ENCODE measurements around the gene PIK3R1. TPM values are rescaled to one million over a fixed set of nuclear protein-coding genes. Genes with fewer than 3 reads are reported as not detected.

PIK3R1 gene
- total RNA-seq, 1 donor from 2014 or later, result 15.5 TPM

DNA sequence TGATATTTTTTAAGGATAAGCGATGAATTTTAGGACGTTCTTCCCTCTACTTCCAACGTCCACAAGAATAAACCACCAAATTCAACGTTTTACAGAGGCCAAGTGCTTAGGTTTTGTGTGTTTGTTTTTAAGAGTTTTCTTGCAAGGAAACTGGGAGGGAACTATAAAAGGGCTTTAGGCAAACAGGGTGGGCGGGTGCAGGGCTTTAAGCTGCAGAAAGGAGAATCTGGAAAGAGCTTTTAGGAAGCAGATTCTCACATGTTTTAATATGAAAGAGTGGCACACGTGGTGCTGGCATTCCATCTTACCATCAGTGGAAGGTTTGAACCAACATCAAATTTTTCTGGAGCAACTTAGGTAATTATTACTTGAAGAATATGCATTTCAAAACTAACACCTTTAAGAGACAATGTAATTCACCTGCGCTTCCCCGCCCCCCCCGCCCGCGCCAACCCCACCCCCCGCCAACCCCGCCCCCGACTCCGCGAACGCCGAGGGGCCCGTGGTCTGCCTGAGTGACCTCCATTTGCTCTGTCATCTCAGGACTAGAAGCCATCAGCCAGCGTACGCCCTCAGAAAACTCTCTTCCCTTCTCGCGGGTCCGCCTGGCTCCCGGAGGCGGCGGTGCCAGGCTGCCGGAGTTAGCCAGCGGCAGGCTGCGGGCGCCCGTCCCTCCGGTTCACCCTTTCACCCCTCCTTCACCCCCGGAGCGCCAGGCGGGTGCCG is 911 bp upstream of the PIK3R1 start:
- TF ChIP-seq CTCF (IDR thresholded peaks at IDR 0.05; ENCODE audit: insufficient read depth, low read length, severe bottlenecking), result no peak
- FAIRE-seq, result no peak
- H3K36me3 ChIP-seq (ENCODE audit: control insufficient read depth, insufficient read depth, low read length), result no peaks in the 10 kb centered on the region

DNA sequence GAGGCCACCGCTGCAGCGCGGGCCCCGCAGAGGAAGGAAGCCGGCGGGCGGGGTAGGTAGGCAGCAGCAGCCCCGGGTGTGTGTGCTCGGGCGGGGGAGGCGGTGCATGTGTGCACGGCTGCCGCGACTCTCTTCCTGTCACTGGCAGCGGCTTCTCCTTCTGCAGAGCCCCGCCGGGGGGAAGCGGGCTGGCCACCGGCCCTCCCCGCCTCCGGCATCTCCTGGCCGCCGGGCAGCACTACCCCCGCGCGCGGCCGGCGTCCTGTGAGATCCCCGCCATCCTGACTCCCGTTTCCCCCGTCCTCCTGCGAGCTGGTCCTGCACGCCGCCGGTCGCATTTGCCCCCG is 315 bp downstream of the PIK3R1 start:
- TF ChIP-seq CTCF (IDR thresholded peaks at IDR 0.05; ENCODE audit: insufficient read depth, low read length, severe bottlenecking), result no peak
- no peaks in the 10 kb centered on the region for H3K27me3 ChIP-seq (ENCODE audit: control insufficient read depth, insufficient read depth, low read length)
- H3K36me3 ChIP-seq (ENCODE audit: control insufficient read depth, insufficient read depth, low read length), result no peaks in the 10 kb centered on the region
- peak overlapping the region; percentile 91 for H3K4me3 ChIP-seq (ENCODE audit: low read depth, low read length)
- DNase-seq (ENCODE audit: low read depth) (no peak), FAIRE-seq (no peak)

More for the DNA sequence above, 911 bp upstream of the PIK3R1 start:
- Histone ChIP-seq H3K4me3 (ENCODE audit: low read depth, low read length) (peak overlapping the region; percentile 91), H3K27me3 (ENCODE audit: control insufficient read depth, insufficient read depth, low read length) (no peaks in the 10 kb centered on the region)
- DNase-seq (ENCODE audit: low read depth), result no peak

DNA sequence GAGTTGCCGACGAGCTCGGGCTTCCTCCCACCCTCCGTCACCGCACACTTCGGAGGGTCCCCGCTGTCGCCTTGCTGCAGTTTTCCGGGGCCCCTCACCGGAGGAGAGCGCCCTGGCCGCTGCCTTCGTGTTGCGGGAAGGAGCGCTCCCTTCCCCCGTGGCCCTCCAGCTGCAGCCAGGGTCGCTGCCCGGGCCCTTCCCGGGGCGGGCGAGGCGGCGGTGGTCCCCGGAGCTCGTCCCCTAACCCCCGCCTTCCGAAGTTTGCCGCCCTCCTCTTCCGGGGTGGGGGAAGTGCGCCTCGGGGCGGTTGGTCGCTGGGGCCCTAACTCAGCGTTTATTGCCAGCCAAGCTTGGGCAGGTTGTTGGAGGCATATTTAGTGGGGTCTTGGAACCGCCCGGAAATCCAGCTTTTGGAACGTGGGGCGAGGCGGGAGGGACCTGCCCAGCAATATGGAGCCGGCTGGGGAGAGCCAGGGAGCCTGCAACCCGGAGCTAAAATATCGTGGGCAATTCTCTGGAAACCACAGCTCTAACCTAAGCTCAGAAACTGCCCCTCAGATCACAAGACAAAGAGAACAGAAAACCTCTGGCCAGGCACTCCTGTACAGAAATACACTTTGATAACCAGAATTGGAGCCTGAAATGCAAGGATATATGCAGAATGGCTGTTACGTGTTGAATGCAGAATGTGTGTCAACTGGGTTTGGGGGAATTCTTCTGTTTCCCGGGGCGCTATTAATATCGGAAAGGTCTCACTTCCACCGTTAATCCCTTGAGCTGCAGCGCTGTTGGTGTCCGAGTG is 890 bp downstream of the PIK3R1 start:
- no peak for TF ChIP-seq CTCF (IDR thresholded peaks at IDR 0.05; ENCODE audit: insufficient read depth, low read length, severe bottlenecking)
- no peak for DNase-seq (ENCODE audit: low read depth)
- Histone ChIP-seq H3K4me3 (ENCODE audit: low read depth, low read length) (peak overlapping the region; percentile 91), H3K27me3 (ENCODE audit: control insufficient read depth, insufficient read depth, low read length) (no peaks in the 10 kb centered on the region), H3K36me3 (ENCODE audit: control insufficient read depth, insufficient read depth, low read length) (no peaks in the 10 kb centered on the region)
- no peak for FAIRE-seq

DNA sequence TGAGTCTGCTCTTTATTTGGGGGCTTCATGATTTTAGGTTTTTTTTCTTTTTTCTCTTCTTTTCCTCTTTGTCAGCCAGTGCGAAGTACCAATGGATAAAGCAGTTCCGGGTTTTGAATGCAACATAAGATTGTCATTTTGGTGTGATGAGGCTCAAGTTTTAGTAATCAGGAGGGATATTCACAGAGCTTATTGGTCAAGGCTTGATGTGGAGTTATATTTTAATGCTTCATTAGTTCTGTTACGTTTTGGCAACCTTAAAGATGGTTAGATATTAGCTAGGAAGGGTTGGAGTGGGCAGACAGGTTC is 1.4 kb downstream of the PIK3R1 start:
- no peak for DNase-seq (ENCODE audit: low read depth)
- TF ChIP-seq CTCF (IDR thresholded peaks at IDR 0.05; ENCODE audit: insufficient read depth, low read length, severe bottlenecking), result no peak
- H3K4me3 ChIP-seq (ENCODE audit: low read depth, low read length), result peak overlapping the region; percentile 91
- no peak for FAIRE-seq
- no peaks in the 10 kb centered on the region for H3K36me3 ChIP-seq (ENCODE audit: control insufficient read depth, insufficient read depth, low read length)
- no peaks in the 10 kb centered on the region for H3K27me3 ChIP-seq (ENCODE audit: control insufficient read depth, insufficient read depth, low read length)

DNA sequence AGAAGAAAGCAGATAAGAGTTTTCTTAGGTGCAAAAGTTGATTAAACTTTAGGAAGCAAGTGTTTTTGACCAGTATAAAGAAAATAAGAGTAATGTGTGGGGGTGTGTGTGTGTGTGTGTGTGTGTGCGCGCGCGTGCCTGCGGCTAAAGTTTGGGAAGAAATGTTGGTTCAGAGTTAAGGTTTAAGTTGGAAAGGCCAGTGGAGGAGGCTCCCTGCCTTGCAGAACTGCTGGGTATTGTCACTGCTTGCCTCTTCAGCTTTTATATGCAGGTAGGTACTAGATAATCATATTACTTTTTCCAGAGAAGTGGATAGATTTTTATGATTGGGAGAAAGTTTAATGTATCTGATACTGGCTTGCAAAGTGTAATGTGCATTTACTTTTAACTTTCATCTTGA is 2.0 kb downstream of the PIK3R1 start:
- Histone ChIP-seq H3K36me3 (ENCODE audit: control insufficient read depth, insufficient read depth, low read length) (no peaks in the 10 kb centered on the region), H3K4me3 (ENCODE audit: low read depth, low read length) (peak overlapping the region; percentile 91), H3K27me3 (ENCODE audit: control insufficient read depth, insufficient read depth, low read length) (no peaks in the 10 kb centered on the region)
- no peak for DNase-seq (ENCODE audit: low read depth)
- TF ChIP-seq CTCF (IDR thresholded peaks at IDR 0.05; ENCODE audit: insufficient read depth, low read length, severe bottlenecking), result no peak
- no peak for FAIRE-seq
